HAP-1 (cell line): ENCODE data around the gene G2E3.
A peak's percentile ranks its signal among the peaks of the same experiment; 100 is the strongest.
"Not testable (repeated sequence)": the region's sequence is repeated elsewhere in the genome, so short reads cannot be mapped to it uniquely, and the experiment has no call there.

Source experiments
- DNase-seq, 2 experiments: peaks; one replicate each; pipeline ENCODE4 v3.0.0-alpha.2; 2016 to 2020; ENCODE audit warnings: low spot score in 2 of 2
- H3K27me3 ChIP-seq: fragments of 250-450 bp; sonication (Bioruptor Pico); 2 replicates; pipeline ENCODE4 v1.5.1; 2020; ENCODE audit warnings: low read depth, mild to moderate bottlenecking, moderate library complexity
- H3K36me3 ChIP-seq: fragments of 250-450 bp; sonication (Bioruptor Pico); replicated peaks from 2 replicates; pipeline ENCODE4 v1.5.1; 2020; ENCODE audit warnings: mild to moderate bottlenecking
- H3K4me1 ChIP-seq: fragments of 250-450 bp; sonication (Bioruptor Pico); 2 replicates; pipeline ENCODE4 v1.5.1; 2020; ENCODE audit warnings: mild to moderate bottlenecking
- H3K4me3 ChIP-seq: fragments of 250-450 bp; sonication (Bioruptor Pico); 2 replicates; pipeline ENCODE4 v1.5.1; 2020; ENCODE audit warnings: mild to moderate bottlenecking, moderate library complexity
- H3K9me3 ChIP-seq: fragments of 250-450 bp; sonication (Bioruptor Pico); 2 replicates; pipeline ENCODE4 v1.5.1; 2020; ENCODE audit warnings: mild to moderate bottlenecking, moderate library complexity
- in situ Hi-C: fragments of 300-500 bp; cut with MboI; formaldehyde crosslinking; loops from 3 replicates; pipeline ENCODE4 v1.14.3; 2020; ENCODE audit warnings: low sequenced_read_pairs, inconsistent platforms, mixed read lengths

The G2E3 gene

DNA sequence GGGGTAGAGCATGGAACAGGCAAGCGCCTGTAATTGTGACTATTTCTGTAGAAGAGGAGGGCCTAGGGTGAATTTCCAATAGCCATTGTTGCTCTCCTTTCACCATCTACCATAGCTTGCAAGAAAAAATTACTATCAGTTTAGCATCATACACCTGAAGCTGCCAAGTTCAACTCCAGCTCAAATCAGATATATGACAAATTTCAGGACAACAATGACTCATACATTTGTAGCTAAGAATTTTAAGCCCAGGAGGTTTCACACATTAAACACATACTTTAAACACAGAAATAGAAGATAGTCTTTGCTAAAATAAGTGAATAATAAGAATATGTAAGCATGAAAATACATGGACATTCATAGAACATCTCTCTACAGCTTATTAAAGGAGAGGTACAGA, 17.6 kb upstream of the G2E3 start:
- no peaks in the 10 kb centered on the region for H3K9me3 ChIP-seq
- H3K4me1 ChIP-seq: no peaks in the 10 kb centered on the region
- in situ Hi-C loops: no loop called here
- H3K27me3 ChIP-seq: peaks cover 24% of the 10 kb centered on the region
- H3K4me3 ChIP-seq: no peak overlapping the region
- no peaks in the 10 kb centered on the region for H3K36me3 ChIP-seq
- DNase-seq: no peak

DNA sequence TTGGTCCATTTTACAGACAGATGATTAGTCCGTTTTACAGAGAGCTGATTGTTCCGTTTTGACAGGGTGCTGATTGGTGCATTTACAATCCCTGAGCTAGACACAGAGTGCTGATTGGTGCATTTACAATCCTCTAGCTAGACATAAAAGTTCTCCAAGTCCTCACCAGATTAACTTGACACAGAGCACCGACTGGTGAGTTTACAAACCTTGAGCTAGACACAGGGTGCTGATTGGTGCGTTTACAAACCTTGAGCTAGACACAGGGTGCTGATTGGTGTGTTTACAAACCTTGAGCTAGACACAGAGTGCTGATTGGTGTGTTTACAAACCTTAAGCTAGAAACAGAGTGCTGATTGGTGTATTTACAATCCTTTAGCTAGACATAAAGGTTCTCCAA, 12.2 kb upstream of the G2E3 start:
- DNase-seq, in situ Hi-C loops, H3K4me1 ChIP-seq, H3K4me3 ChIP-seq, H3K9me3 ChIP-seq, H3K36me3 ChIP-seq: not testable (repeated sequence)
- H3K27me3 ChIP-seq: peaks cover 22% of the 10 kb centered on the region

DNA sequence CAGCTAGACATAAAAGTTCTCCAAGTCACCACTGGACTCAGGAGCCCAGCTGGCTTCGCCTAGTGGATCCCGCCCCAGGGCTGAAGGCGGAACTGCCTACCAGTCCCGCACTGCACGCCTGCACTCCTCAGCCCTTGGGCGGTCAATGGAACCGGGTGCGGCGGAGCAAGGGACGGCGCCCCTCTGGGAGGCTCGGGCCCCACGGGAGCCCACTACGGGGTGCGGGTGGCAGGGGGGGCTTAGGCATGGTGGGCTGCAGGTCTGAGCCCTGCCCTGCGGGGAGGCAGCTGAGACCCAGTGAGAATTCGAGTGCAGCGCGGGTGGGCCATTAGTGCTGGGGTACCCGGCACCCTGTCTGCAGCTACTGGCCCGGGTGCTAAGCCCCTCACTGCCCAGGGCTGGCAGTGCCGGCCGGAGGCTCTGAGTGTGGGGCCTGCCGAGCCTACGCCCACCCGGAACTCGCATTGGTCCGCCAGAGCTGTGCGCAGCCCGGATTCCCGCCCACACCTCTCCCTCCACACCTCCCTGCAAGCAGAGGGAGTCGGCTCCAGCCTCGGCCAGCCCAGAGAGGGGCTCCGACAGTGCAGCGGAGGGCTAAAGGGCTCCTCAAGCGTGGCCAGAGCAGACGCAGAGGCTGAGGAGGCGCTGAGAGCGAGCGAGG, 11.4 kb upstream of the G2E3 start:
- Histone ChIP-seq H3K9me3 (no peaks in the 10 kb centered on the region), H3K36me3 (no peaks in the 10 kb centered on the region), H3K27me3 (peaks cover 22% of the 10 kb centered on the region), H3K4me1 (no peaks in the 10 kb centered on the region), H3K4me3 (no peak overlapping the region)
- in situ Hi-C loops: no loop called here
- no peak for DNase-seq

DNA sequence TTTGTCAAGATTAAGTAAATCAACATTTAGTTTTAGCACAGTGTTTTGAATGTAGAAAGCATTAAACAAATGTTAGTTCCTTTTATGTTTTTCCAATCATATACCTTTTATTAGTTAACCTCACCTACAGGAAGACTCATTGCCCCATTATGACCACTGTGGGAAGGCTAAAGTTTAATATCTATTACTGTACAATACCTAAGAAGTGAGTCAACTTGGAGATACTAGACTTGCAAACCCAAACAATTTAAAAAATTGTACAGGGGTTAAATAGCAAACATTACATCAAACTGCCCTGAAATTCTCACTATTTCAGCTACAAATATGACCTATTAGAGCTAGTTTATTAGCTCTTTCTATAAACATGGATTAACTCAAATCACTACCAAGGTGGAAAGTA, 8.6 kb upstream of the G2E3 start:
- Histone ChIP-seq H3K4me1 (no peaks in the 10 kb centered on the region), H3K4me3 (no peak overlapping the region), H3K27me3 (peaks cover 37% of the 10 kb centered on the region), H3K9me3 (no peaks in the 10 kb centered on the region), H3K36me3 (no peaks in the 10 kb centered on the region)
- DNase-seq: no peak
- in situ Hi-C loops: no loop called here

DNA sequence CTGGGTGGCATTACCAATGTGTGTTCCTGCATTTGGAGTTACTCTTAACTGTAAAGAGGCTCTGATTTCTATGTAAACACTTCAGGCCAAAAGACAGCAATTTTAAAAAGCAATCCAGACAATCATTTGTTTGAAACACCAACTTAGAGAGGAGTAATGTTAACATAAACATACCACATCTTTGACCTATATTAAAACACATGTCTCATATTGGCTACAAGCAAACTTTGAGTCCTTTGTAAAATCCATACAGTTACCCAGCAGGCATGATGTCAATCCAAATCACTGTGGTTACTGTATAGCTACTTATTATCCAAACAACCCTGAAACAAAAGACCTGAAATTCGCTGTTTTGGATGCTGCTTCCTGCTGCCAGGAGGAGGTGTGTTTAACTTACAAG, 7.5 kb upstream of the G2E3 start:
- no peak for DNase-seq
- H3K9me3 ChIP-seq: no peaks in the 10 kb centered on the region
- H3K36me3 ChIP-seq: no peaks in the 10 kb centered on the region
- H3K4me1 ChIP-seq: no peaks in the 10 kb centered on the region
- H3K27me3 ChIP-seq: peaks cover 37% of the 10 kb centered on the region
- H3K4me3 ChIP-seq: no peak overlapping the region
- in situ Hi-C loops: no loop called here

DNA sequence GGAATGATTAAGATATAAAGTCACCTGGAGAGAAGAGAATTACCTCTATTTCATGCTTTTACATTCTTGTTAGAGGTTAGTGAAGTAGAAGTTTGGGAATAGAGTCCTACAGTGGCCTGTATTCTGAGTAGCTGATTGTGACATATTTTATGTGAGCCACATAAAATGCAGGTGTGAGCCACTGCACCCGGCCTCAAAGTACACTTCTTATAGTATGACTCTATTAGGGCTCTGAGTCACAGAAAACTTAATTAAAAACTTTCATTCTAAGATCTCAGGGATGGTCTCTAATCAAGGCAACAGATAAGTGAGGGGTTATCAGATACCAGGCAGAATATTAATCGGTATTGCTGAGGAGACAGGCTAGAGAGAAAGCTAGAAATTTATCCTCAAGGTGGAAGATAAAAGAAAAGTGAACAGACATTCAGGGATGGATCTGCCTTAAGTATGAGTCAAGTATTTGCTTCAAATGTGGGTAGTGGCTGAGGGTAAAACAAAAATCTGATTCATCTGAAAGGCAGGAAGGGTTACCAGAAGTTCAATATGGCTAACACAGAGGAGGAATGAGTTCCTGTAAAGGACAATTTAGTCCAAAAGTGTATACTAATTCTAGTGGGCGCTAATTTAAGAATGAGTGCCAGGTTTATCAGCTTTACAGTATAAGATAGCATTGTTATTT, 5.5 kb upstream of the G2E3 start:
- Histone ChIP-seq H3K4me3 (no peak overlapping the region), H3K4me1 (peaks cover 2% of the 10 kb centered on the region), H3K9me3 (no peaks in the 10 kb centered on the region), H3K27me3 (peaks cover 33% of the 10 kb centered on the region), H3K36me3 (no peaks in the 10 kb centered on the region)
- DNase-seq: no peak
- in situ Hi-C loops: no loop called here

DNA sequence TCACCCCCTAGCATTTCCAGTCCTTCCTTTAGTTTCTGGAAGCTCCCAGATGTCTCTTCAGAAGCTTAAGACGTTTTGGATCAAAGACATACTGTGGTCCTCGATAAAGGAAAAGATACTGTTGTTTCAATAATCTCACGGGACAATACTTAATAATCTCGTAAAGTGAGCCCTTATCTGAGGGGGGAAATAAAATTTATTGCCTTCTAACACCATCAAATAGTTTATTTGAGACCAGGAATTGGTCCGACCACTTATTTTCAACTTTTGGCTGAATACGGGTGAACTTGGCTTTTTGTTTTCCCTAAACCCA, 640 bp upstream of the G2E3 start:
- Histone ChIP-seq H3K36me3 (no peaks in the 10 kb centered on the region; the same call in 1 of the 2 replicates), H3K4me3 (no peak overlapping the region; the same call in 1 of the 2 replicates), H3K4me1 (peaks cover 12% of the 10 kb centered on the region), H3K27me3 (peaks cover 10% of the 10 kb centered on the region), H3K9me3 (no peaks in the 10 kb centered on the region)
- in situ Hi-C loops: no loop called here
- DNase-seq: no peak

DNA sequence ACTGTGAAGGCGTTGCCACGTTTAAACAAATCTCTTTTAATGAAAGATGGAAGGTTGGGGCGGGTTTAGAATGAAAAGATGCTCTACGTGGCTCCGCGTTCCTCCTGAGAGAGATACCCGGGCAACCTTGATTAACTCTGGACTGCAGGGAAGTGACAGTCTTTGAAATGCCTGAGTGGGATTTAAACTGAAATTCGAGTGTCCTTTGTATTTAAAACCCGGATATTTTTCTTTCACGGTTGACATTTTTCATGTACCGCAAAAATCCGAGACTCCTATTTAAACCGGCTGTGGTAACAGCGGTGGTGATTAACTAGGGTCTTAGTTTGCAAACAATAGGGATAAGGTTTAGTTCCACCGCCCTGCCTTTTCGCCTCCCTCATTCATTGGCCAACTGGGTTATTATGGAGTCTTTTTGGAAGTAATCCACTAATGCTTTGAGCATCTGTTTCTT, 707 bp downstream of the G2E3 start:
- in situ Hi-C loops: no loop called here
- H3K9me3 ChIP-seq: no peaks in the 10 kb centered on the region
- peak overlapping the region; percentile 80 for H3K4me3 ChIP-seq
- peaks cover 12% of the 10 kb centered on the region for H3K4me1 ChIP-seq
- no peaks in the 10 kb centered on the region; the same call in 1 of the 2 replicates for H3K36me3 ChIP-seq
- no peaks in the 10 kb centered on the region for H3K27me3 ChIP-seq
- DNase-seq: peak; percentile 65 to 82

DNA sequence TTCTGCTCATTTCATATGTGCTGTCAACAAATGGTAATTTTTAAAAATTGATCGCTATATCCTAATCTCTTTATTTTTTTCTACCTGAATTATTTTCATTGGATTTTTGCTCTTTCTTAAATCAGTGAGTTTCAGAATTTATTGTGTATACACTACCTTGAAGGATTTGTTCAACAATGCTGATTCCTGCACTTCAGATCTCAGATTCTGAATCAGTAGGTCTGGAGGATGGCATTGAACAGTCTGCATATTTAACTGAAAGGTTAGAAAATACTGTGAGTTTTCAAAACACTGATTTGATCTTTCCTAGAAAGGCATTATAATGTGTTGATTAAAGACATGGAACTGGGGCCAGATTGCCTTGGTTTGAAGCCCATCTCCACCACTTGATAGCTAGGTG, 1.6 kb downstream of the G2E3 start:
- in situ Hi-C loops: no loop called here
- no peaks in the 10 kb centered on the region for H3K9me3 ChIP-seq
- H3K27me3 ChIP-seq: no peaks in the 10 kb centered on the region
- peak overlapping the region; percentile 80 for H3K4me3 ChIP-seq
- H3K4me1 ChIP-seq: peaks cover 12% of the 10 kb centered on the region
- no peak for DNase-seq
- H3K36me3 ChIP-seq: no peaks in the 10 kb centered on the region; the same call in 1 of the 2 replicates

DNA sequence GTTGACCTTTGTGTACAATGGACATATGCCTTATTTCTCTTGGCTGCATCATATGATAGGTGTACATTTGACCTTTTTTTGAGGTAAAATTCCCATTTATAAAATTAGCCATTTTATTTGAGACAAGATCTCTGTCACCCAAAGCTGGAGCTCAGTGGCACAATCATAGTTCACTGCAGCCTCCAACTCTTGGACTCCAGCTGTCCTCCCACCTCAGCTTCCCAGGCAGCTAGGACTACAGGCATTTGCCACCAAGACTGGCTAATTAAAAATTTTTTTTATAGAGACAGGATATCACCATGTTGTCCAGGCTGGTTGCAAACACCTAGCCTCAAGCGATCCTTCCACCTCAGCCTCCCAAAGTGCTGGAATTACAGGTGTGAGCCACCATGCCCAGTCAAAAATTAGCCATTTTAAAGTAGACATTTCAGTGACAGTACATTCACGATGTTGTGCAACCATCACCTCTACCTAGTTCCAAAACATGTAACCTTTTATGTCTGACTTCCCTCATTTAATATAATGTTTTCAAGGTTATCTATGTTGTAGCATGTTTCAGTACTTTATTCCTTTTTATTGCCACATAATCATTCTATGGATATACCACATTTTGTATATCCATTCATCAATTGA, 5.4 kb downstream of the G2E3 start:
- no peak overlapping the region for H3K4me3 ChIP-seq
- no peaks in the 10 kb centered on the region; the same call in 1 of the 2 replicates for H3K36me3 ChIP-seq
- no peak for DNase-seq
- in situ Hi-C loops: no loop called here
- H3K9me3 ChIP-seq: 0 out of 2 replicates have a peak, but pooled peaks cover 3% of the 10 kb centered on the region
- peaks cover 15% of the 10 kb centered on the region for H3K4me1 ChIP-seq
- no peaks in the 10 kb centered on the region for H3K27me3 ChIP-seq

DNA sequence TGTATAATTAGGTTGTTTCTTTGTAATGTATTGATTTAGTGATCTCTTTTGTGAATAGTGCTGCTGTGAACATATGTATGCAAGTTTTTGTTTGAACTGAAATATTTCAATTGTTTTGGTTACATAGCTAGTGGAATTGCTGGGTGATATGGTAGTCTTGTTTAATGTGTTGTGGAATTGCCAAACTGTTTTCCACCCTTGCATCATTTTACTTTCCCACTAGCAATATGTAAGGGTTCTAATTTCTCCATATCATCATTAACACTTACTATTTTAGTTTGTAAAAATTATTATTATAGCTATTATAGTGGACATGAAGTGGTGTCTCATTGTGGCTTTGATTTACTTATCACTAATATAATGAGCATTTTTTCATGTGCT, 5.9 kb downstream of the G2E3 start:
- in situ Hi-C loops: no loop called here
- no peak overlapping the region for H3K4me3 ChIP-seq
- H3K36me3 ChIP-seq: no peaks in the 10 kb centered on the region; the same call in 1 of the 2 replicates

DNA sequence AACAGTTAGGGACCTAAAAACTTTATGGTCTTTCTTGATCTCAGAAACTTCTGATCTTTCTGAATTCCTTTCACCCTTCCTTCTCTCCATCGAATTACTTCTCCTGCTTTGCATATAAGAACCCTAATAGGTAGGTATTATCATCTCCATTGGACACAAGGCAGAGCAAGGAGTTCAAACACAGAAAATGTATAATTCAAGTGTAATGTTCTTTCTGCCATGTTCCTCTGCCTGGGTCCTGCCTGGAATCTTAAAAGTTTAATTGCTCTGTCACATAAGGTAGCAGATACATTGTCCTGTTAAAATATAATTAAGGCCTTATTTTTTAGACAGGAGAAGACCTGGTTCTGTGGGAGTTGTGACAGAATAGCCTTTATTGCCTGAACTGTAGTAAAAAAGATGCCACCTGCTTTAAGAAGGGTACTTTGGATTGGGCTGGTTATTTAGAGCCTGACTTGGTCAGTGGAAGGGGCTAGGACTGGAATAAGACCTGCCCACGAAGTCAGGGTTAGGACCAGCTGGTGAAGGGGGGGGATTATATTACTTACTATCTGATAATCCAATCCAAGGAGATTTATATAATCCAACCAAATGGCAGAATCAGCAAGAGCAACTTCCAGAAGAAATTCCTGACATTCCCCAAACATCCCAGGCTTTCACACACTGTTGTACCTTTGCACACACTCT, 10.4 kb downstream of the G2E3 start:
- H3K4me1 ChIP-seq: peaks cover 31% of the 10 kb centered on the region
- no peak overlapping the region for H3K4me3 ChIP-seq
- H3K36me3 ChIP-seq: no peaks in the 10 kb centered on the region
- in situ Hi-C loops: no loop called here
- DNase-seq: peak in 1 of 2 experiments; percentile 24
- H3K27me3 ChIP-seq: no peaks in the 10 kb centered on the region
- 0 out of 2 replicates have a peak, but pooled peaks cover 3% of the 10 kb centered on the region for H3K9me3 ChIP-seq

More for the DNA sequence above, 5.9 kb downstream of the G2E3 start:
- Histone ChIP-seq H3K4me1 (peaks cover 19% of the 10 kb centered on the region), H3K9me3 (0 out of 2 replicates have a peak, but pooled peaks cover 3% of the 10 kb centered on the region), H3K27me3 (no peaks in the 10 kb centered on the region)
- DNase-seq: no peak

DNA sequence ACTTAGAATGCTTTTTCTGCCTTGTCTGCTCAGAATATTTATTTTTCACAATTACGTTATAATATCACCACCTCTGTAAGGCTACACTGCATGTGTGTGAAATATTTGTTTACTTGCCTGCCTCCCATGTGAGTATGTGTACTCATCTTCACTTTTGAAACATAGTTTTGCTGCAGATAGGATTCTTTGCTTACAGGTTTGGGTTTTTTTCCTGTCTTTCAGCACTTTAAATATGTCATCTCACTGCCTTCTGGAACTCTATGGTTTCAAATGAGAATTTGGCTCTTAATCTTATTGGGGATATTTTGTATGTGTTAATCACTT, 10.9 kb downstream of the G2E3 start:
- Histone ChIP-seq H3K4me1 (peaks cover 31% of the 10 kb centered on the region), H3K4me3 (no peak overlapping the region), H3K27me3 (no peaks in the 10 kb centered on the region), H3K9me3 (0 out of 2 replicates have a peak, but pooled peaks cover 3% of the 10 kb centered on the region), H3K36me3 (no peaks in the 10 kb centered on the region)
- in situ Hi-C loops: no loop called here
- DNase-seq: no peak

DNA sequence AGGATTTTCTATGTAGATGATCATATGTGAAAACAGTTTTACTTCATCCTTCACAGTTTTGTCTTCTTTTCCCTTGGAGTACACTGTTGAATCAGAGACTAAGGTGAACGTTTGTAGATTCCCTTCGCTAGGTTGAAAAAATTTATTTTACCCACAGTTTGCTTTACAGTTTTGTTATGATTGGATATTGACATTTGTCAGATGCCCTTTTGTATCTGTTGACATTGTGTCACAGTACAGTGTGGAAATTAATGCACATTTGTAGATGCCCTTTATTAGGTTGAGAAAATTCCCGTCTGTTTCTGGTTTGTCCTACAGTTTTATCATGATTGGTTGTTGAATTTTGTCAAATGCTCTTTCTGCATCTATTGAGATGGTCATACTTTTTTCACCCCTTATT, 13.3 kb downstream of the G2E3 start:
- no peak for DNase-seq
- Histone ChIP-seq H3K9me3 (no peaks in the 10 kb centered on the region), H3K4me3 (no peak overlapping the region), H3K27me3 (no peaks in the 10 kb centered on the region), H3K36me3 (no peaks in the 10 kb centered on the region), H3K4me1 (peaks cover 31% of the 10 kb centered on the region)
- in situ Hi-C loops: no loop called here
